Ovary (tissue), 9 donors: ENCODE data around the gene RPL10. TPM values are rescaled to one million over a fixed set of nuclear protein-coding genes. Genes with fewer than 3 reads are reported as not detected.

Experiments used
- DNase-seq, 5 donors: peaks; one replicate each; pipeline ENCODE4 v3.0.0-alpha.2; 2019 to 2020
- H3K27ac ChIP-seq, 2 donors: fragments of 200-600 bp; one replicate each; pipeline versions ENCODE4 v1.5.1 to v1.8.0; 2019 to 2022
- H3K27me3 ChIP-seq: fragments of 200-600 bp; one replicate; pipeline ENCODE4 v1.8.0; 2022
- H3K36me3 ChIP-seq: fragments of 200-600 bp; sonication (generic); one replicate; pipeline ENCODE4 v1.5.1; 2019
- H3K4me1 ChIP-seq: one replicate; pipeline ENCODE4 v1.8.1; 2013; ENCODE audit warnings: mild to moderate bottlenecking, moderate library complexity; ENCODE audit not compliant: insufficient read depth
- H3K4me3 ChIP-seq: fragments of 200-600 bp; sonication (generic); one replicate; pipeline ENCODE4 v1.5.1; 2017
- H3K9me3 ChIP-seq, 2 donors: fragments of 200-600 bp in 1 of 2; sonication (generic) in 1 of 2; one replicate each; pipeline versions ENCODE4 v1.5.1 to v1.8.1; 2013 to 2019; ENCODE audit warnings: mild to moderate bottlenecking in 1 of 2, moderate library complexity in 1 of 2
- EP300 ChIP-seq: sonication (generic); formaldehyde crosslinking; IDR thresholded peaks from one replicate; pipeline ENCODE4 v1.6.1; 2017; ENCODE audit warnings: antibody characterized with exemption
- POLR2A ChIP-seq: fragments of 450-650 bp; IDR thresholded peaks from one replicate; pipeline ENCODE4 v1.6.1; 2017; ENCODE audit warnings: antibody characterized with exemption, mild to moderate bottlenecking, moderate library complexity
- WGBS, 3 donors: extraction: QIAGEN DNeasy Blood & Tissue Kit in 1 of 3; methylation state at CpG; one replicate each; pipeline versions ENCODE4 v1.1.5 to v1.1.7; 2013 to 2017; 5-methylcytosine and 5-hydroxymethylcytosine counted together
- intact Hi-C, 4 donors: fragments of 100-400 bp; cut with DNase I; formaldehyde crosslinking; loops; one replicate each; pipeline versions ENCODE4 v1.11.0 to v1.15.1; 2022 to 2023
- polyA plus RNA-seq, 2 donors: library from polyadenylated mRNA; stranded (reverse); fragments of 200-250 nt in 1 of 2; fragments of 350-450 nt in 1 of 2; fragmentation: Illumina TruSeq in 1 of 2; extraction: RNeasy Lipid Tissue Mini Kit (QIAGEN cat#74804) in 1 of 2; gene quantifications; one replicate each; pipeline ENCODE4 v1.2.3, GENCODE V29; 2013 to 2014
- total RNA-seq, 7 donors: library from RNA; depleted of rRNA in 2 of 7; stranded (reverse); fragments of >200 nt in 2 of 7; fragmentation: NEBNext Ultra II Directional in 3 of 7; extraction: Animal tissue kit (Norgen Biotek cat#: 25700) in 3 of 7; gene quantifications; one replicate each; pipeline versions ENCODE4 v1.1.0 to v1.2.4, GENCODE V29; 2016 to 2023
- TF ChIP-seq, protein P1 (sequence below), 3 donors: fragments of 450-650 bp in 2 of 3; fragments of 200-600 bp in 1 of 3; IDR thresholded peaks; one replicate each; pipeline versions ENCODE4 v1.5.1 to v1.8.0; 2016 to 2022; ENCODE audit warnings: antibody characterized with exemption in 3 of 3, mild to moderate bottlenecking in 1 of 3
- donor health status: DM: no; HTN: no; CAD: no; lungs with moderate emphysema.
- donor health status: DM: no; HTN: no; CAD: no.
- donor health status: Bipolar disorder and iron deficiency.
- donor health status: DM: yes; HTN: yes; CAD: no.
- donor health status: DM: no; HTN: no; CAD: no.
- donor health status: DM: yes; HTN: yes; CAD: no.

The RPL10 gene
- total and polyA plus RNA-seq, 9 donors, result 4,233 to 12,949 (median 7,126) TPM

- TF ChIP-seq POLR2A, result no peak
- TF ChIP-seq EP300, result no peak
- TF ChIP-seq, protein P1, sequence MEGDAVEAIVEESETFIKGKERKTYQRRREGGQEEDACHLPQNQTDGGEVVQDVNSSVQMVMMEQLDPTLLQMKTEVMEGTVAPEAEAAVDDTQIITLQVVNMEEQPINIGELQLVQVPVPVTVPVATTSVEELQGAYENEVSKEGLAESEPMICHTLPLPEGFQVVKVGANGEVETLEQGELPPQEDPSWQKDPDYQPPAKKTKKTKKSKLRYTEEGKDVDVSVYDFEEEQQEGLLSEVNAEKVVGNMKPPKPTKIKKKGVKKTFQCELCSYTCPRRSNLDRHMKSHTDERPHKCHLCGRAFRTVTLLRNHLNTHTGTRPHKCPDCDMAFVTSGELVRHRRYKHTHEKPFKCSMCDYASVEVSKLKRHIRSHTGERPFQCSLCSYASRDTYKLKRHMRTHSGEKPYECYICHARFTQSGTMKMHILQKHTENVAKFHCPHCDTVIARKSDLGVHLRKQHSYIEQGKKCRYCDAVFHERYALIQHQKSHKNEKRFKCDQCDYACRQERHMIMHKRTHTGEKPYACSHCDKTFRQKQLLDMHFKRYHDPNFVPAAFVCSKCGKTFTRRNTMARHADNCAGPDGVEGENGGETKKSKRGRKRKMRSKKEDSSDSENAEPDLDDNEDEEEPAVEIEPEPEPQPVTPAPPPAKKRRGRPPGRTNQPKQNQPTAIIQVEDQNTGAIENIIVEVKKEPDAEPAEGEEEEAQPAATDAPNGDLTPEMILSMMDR (IDR thresholded peaks at IDR 0.05), result no peak
- intact Hi-C loops, result no loop called here
- no peaks in the 10 kb centered on the region for H3K27me3 ChIP-seq
- 64 to 75% (median 67%) methylated on average over 20 of the region's 20 CpGs for WGBS, 3 donors
- H3K27ac ChIP-seq, result no peak overlapping the region
- no peak overlapping the region for H3K4me3 ChIP-seq
- H3K9me3 ChIP-seq, result no peaks in the 10 kb centered on the region
- DNase-seq, result no peak
- H3K4me1 ChIP-seq, result peaks cover 8% of the 10 kb centered on the region
- H3K36me3 ChIP-seq, result no peaks in the 10 kb centered on the region
Measured at GRCh38 chrX:154365052-154365600, 33.1 kb upstream of the RPL10 start.

GRCh38 chrX:154365997-154366665, 32.0 kb upstream of the RPL10 start:
- TF ChIP-seq POLR2A, result no peak
- Histone ChIP-seq H3K4me3 (no peak overlapping the region), H3K9me3 (no peaks in the 10 kb centered on the region), H3K27me3 (no peaks in the 10 kb centered on the region), H3K27ac (no peak overlapping the region), H3K4me1 (peaks cover 8% of the 10 kb centered on the region), H3K36me3 (no peaks in the 10 kb centered on the region)
- intact Hi-C loops, result no loop called here
- DNase-seq, result no peak
- WGBS, 3 donors, result 76 to 77% (median 77%) methylated on average over 31 to 32 of the region's 32 CpGs

- Histone ChIP-seq H3K27ac (peak overlapping the region in 1 of 2 donors; percentile 16), H3K4me1 (peaks cover 8% of the 10 kb centered on the region), H3K36me3 (no peaks in the 10 kb centered on the region), H3K9me3 (no peaks in the 10 kb centered on the region), H3K4me3 (no peak overlapping the region), H3K27me3 (no peaks in the 10 kb centered on the region)
- no peak for DNase-seq
- WGBS, 3 donors, result 59 to 83% (median 74%) methylated on average over 8 to 11 of the region's 11 CpGs
- no peak for TF ChIP-seq EP300
- intact Hi-C loops, result no loop called here
Measured at GRCh38 chrX:154366666-154367055, 31.5 kb upstream of the RPL10 start.

GRCh38 chrX:154367474-154368308, 30.5 kb upstream of the RPL10 start:
- intact Hi-C loops, result no loop called here
- Histone ChIP-seq H3K36me3 (no peaks in the 10 kb centered on the region), H3K4me3 (no peak overlapping the region), H3K9me3 (no peaks in the 10 kb centered on the region), H3K4me1 (peaks cover 8% of the 10 kb centered on the region), H3K27me3 (no peaks in the 10 kb centered on the region), H3K27ac (peak overlapping the region; percentile 87 to 90)
- DNase-seq, result no peak
- TF ChIP-seq, protein P1 (IDR thresholded peaks at IDR 0.05), result no peak
- TF ChIP-seq POLR2A, result no peak
- TF ChIP-seq EP300, result no peak
- WGBS, 3 donors, result 66 to 76% (median 71%) methylated on average over 25 to 31 of the region's 31 CpGs

DNA sequence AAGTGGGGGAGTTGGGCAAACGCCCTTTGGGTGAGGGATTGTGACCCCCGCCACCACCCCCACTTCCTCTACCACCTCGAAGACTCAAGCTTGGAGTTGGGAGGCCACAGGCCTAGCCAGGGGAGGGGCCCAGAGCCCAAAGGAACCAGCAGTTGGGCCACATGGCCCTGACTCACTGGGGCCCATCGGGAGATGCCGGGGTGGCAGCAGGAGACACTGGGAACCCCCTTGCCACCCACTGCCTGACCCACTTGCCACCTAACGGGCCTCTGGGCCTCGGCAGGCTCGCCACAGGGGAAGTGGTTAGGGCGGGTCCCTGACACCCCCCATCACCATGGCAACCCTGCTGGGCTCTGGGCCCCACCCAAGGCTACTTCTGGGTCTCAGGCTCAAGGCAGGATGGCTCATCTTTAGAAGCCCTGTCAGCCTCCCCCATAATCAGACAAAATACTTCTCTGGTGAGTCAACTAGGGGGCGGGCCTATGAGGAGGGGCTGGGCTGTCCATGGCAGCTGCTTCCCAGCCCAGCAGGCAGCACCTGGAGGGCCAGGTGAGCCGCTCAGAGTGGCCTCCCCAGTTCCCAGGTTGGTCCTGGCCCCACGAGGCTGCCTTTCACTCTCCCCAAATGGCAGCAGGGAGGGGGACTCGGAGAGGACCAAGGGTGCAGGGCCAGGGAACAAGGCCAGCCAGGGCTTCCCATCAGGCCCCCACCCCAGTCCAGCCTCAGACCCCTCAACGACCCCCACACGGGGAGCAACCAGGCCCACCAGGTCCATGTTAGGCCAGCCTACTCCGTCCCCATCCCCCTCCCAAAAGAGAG, 29.3 kb upstream of the RPL10 start:
- peak overlapping the region; percentile 87 to 90 for H3K27ac ChIP-seq
- H3K9me3 ChIP-seq, result no peaks in the 10 kb centered on the region
- WGBS, 3 donors, result 35 to 51% (median 41%) methylated on average over 11 to 16 of the region's 16 CpGs
- intact Hi-C loops, result no loop called here
- DNase-seq, result peak; percentile 81 to 90 (median 83)
- no peaks in the 10 kb centered on the region for H3K27me3 ChIP-seq
- H3K4me3 ChIP-seq, result peak overlapping the region; percentile 55
- H3K4me1 ChIP-seq, result peaks cover 8% of the 10 kb centered on the region
- TF ChIP-seq POLR2A (peak; percentile 13), EP300 (no peak)
- H3K36me3 ChIP-seq, result no peaks in the 10 kb centered on the region
